Hepatocyte (in vitro differentiated cells): ENCODE results near the gene HTT. TPM values are rescaled to one million over a fixed set of nuclear protein-coding genes. Genes with fewer than 3 reads are reported as not detected.

Experiments
- DNase-seq: peaks from one replicate; pipeline ENCODE4 v3.0.0-alpha.2; 2016; ENCODE audit warnings: low spot score
- H2AFZ ChIP-seq: fragments of 200-600 bp; sonication (generic); 2 replicates; pipeline ENCODE4 v1.6.0; 2016; ENCODE audit warnings: antibody characterized with exemption, mild to moderate bottlenecking
- H3K27ac ChIP-seq: fragments of 200-600 bp; sonication (generic); 2 replicates; pipeline ENCODE4 v1.5.1; 2016; ENCODE audit warnings: mild to moderate bottlenecking
- H3K27me3 ChIP-seq: fragments of 200-600 bp; sonication (generic); 2 replicates; pipeline ENCODE4 v1.6.1; 2016
- H3K36me3 ChIP-seq: fragments of 200-600 bp; sonication (generic); replicated peaks from 2 replicates; pipeline ENCODE4 v1.5.1; 2016; ENCODE audit warnings: low read depth; ENCODE audit not compliant: insufficient read depth
- H3K4me1 ChIP-seq: fragments of 200-600 bp; sonication (generic); 2 replicates; pipeline ENCODE4 v1.5.1; 2016; ENCODE audit warnings: mild to moderate bottlenecking, moderate library complexity; ENCODE audit not compliant: insufficient read depth
- H3K4me2 ChIP-seq: fragments of 200-600 bp; sonication (generic); 2 replicates; pipeline ENCODE4 v1.6.0; 2016
- H3K4me3 ChIP-seq: fragments of 200-600 bp; sonication (generic); 2 replicates; pipeline ENCODE4 v1.5.1; 2016; ENCODE audit warnings: mild to moderate bottlenecking
- H3K79me2 ChIP-seq: fragments of 200-600 bp; sonication (generic); 2 replicates; pipeline ENCODE4 v1.6.0; 2017; ENCODE audit warnings: mild to moderate bottlenecking
- H3K9me2 ChIP-seq: fragments of 200-600 bp; sonication (generic); replicated peaks from 2 replicates; pipeline ENCODE4 v1.6.0; 2017; ENCODE audit warnings: mild to moderate bottlenecking; ENCODE audit not compliant: insufficient read depth
- H3K9me3 ChIP-seq: fragments of 200-600 bp; sonication (generic); 2 replicates; pipeline ENCODE4 v1.5.1; 2016; ENCODE audit warnings: low read depth, mild to moderate bottlenecking
- H4K20me1 ChIP-seq: fragments of 200-600 bp; sonication (generic); 2 replicates; pipeline ENCODE4 v1.6.0; 2016; ENCODE audit warnings: mild to moderate bottlenecking; ENCODE audit not compliant: insufficient read depth, poor library complexity, severe bottlenecking
- EZH2 ChIP-seq: fragments of 200-600 bp; sonication (generic); IDR thresholded peaks from 2 replicates; pipeline ENCODE4 v1.6.1; 2016; ENCODE audit warnings: antibody characterized with exemption, mild to moderate bottlenecking, borderline replicate concordance
- EZH2phosphoT487 ChIP-seq: fragments of 200-600 bp; sonication (generic); IDR thresholded peaks from one replicate; pipeline ENCODE4 v1.6.1; 2018; ENCODE audit warnings: antibody characterized with exemption, mild to moderate bottlenecking, low read depth, moderate library complexity; ENCODE audit not compliant: unreplicated experiment, severe bottlenecking
- WGBS: methylation state at CpG from one replicate; pipeline ENCODE4 v1.1.6; 2016; ENCODE audit warnings: low lambda C conversion rate; ENCODE audit errors: missing lambda C conversion rate; 5-methylcytosine and 5-hydroxymethylcytosine counted together
- polyA plus RNA-seq: library from polyadenylated mRNA; unstranded; fragments of >200 nt; fragmentation: Nextera tagmentation; extraction: Ambion mirVana; gene quantifications from 2 replicates; pipeline ENCODE4 v1.2.1, GENCODE V29; 2016
- total RNA-seq: library from RNA; depleted of rRNA; stranded (reverse); fragments of >200 nt; gene quantifications from 2 replicates; pipeline ENCODE4 v1.2.3, GENCODE V29; 2014
- TF ChIP-seq, protein P1 (sequence below): fragments of 200-600 bp; sonication (generic); IDR thresholded peaks from 2 replicates; pipeline ENCODE4 v1.5.1; 2016; ENCODE audit warnings: antibody characterized with exemption, mild to moderate bottlenecking; ENCODE audit not compliant: poor library complexity

HTT gene
- total and polyA plus RNA-seq, 2 experiments from 2014 or later = 12.4 to 33.9 TPM

DNA sequence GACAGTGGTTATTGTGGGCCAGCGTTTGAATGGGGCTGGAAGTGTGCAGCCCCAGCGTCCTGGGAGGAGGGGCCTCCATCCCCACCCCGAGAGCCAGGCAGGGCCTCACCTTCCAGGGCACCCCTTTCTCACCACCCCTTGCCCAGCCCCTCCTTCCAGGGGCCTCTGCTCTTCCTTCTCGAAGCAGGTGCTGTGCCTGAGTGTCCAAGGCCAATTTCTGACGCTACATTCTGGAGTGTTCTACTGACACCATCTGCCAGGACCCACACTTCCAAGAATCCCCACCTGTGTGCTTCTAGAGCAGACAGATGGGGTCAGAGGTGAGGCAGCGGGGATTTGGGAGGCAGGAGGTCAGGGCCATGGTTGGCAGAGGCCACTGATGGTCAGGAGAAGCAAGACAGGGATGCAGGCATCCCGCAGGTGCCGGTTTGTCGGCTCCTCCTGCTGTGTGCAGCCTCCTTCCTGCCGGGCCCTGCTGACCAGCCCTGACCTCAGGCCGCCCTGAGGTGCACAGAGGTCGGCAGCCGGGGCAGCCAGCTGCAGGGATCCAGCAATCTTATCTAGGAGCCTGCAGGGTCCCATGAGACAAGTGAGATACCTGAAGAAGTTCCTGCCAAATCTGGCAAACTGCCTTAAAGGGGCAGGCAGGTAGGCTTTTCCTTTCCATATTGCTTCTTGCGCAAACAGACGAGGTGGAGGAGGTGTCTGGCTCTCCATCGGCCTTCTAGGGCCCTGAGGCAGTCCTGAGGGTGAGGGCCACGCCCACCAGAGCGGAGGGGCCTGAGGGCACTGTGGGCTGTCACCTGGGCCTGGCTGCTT, 193.3 kb downstream of the HTT start:
- Histone ChIP-seq H4K20me1 (no peaks in the 10 kb centered on the region), H3K27me3 (no peaks in the 10 kb centered on the region), H3K27ac (no peak overlapping the region), H3K4me3 (no peak overlapping the region), H3K4me1 (no peaks in the 10 kb centered on the region), H3K36me3 (no peaks in the 10 kb centered on the region), H2AFZ (no peak overlapping the region), H3K9me3 (no peaks in the 10 kb centered on the region), H3K4me2 (no peak overlapping the region), H3K79me2 (no peaks in the 10 kb centered on the region), H3K9me2 (no peaks in the 10 kb centered on the region)
- DNase-seq = peak; percentile 6
- 65% methylated on average over 18 of the region's 18 CpGs for WGBS
- TF ChIP-seq, protein P1, sequence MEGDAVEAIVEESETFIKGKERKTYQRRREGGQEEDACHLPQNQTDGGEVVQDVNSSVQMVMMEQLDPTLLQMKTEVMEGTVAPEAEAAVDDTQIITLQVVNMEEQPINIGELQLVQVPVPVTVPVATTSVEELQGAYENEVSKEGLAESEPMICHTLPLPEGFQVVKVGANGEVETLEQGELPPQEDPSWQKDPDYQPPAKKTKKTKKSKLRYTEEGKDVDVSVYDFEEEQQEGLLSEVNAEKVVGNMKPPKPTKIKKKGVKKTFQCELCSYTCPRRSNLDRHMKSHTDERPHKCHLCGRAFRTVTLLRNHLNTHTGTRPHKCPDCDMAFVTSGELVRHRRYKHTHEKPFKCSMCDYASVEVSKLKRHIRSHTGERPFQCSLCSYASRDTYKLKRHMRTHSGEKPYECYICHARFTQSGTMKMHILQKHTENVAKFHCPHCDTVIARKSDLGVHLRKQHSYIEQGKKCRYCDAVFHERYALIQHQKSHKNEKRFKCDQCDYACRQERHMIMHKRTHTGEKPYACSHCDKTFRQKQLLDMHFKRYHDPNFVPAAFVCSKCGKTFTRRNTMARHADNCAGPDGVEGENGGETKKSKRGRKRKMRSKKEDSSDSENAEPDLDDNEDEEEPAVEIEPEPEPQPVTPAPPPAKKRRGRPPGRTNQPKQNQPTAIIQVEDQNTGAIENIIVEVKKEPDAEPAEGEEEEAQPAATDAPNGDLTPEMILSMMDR = no peak
- TF ChIP-seq EZH2phosphoT487 (no peak), EZH2 (no peak)

DNA sequence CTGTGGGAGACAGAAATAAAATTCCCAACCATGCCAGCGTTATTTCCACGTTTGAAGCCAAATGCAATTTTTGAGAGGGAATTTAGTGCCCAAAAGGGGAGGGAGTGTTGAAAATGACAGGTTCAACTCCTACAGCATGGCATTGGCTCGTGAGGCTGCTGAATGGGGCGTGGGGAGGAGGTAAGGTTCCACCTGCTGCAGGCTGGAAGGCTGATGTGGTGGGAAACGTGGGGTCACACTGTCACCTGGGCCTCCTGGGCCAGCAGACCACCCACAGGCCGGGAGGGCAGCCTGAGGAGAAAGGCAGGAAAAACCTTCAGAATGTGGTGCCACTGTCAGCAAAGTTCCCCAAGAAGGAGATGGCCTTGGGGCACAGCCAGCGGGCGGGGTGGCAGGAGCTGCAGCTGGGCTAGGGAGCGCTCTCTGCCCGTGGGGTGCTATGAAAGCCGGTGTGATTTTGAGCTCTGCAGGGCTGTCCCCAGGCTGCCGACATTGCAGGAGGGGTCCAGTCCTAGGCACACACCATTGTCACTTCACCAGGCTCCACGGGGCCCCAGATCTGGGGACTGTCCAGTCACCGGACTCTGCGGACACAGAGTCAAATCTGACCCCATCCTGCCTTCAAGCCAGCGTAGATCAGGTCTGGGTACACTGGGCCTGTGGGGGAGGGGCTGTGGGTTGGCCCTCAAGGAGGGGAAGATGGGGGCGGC, 194.1 kb downstream of the HTT start:
- 86% methylated on average over 16 of the region's 17 CpGs for WGBS
- H3K79me2 ChIP-seq = no peaks in the 10 kb centered on the region
- no peak overlapping the region for H3K4me3 ChIP-seq
- H3K27ac ChIP-seq = no peak overlapping the region
- peak; percentile 2 for DNase-seq
- no peaks in the 10 kb centered on the region for H3K4me1 ChIP-seq
- no peak overlapping the region for H3K4me2 ChIP-seq
- H3K9me3 ChIP-seq = no peaks in the 10 kb centered on the region
- TF ChIP-seq, protein P1 = no peak
- TF ChIP-seq EZH2 (no peak), EZH2phosphoT487 (no peak)
- no peaks in the 10 kb centered on the region for H3K27me3 ChIP-seq
- H3K9me2 ChIP-seq = no peaks in the 10 kb centered on the region
- H2AFZ ChIP-seq = no peak overlapping the region
- H3K36me3 ChIP-seq = no peaks in the 10 kb centered on the region
- H4K20me1 ChIP-seq = no peaks in the 10 kb centered on the region

DNA sequence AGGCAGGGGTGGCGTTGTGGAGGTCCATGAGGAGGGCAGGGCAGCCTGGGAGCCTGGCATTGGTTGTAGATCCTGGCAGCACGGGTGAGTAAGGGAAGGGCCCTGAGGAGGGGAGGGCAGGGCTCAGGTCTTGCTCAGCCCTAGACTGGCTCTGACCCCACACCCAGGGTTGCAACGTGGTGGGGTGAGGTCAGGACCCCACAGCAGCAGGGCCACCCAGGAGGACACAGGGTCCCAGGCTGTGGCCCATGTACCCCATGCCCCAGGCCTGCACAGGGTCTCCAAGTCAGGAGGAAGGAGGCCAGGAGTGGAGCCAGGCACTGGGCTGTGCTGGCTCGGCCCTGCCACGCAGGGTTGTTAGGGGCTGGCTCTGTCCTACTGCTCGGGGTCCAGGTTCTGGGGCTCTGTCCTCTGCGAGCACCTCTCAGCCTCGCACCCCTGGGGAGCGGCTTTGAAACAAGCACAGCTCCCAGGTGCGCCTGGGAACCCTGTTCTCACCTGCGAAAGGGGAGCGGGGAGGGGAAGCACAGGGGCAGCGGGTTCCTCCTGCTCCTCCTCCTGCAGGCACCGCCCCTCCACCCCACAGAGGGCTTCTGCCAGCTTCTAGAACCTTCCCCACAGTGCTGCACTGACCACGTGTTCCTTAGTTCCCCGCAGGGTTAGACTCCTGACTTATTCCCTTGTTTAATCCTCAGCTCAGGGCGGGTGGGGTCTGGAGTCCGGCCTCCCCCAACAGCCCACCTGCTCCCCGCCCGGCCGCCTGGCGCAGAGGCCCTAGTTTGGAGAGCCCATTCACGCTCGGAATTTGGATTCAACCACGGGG, 194.8 kb downstream of the HTT start:
- 93% methylated on average over 22 of the region's 25 CpGs for WGBS
- H3K27me3 ChIP-seq = no peaks in the 10 kb centered on the region
- TF ChIP-seq EZH2phosphoT487 (no peak), EZH2 (no peak)
- TF ChIP-seq, protein P1 = no peak
- DNase-seq = peak; percentile 4
- no peak overlapping the region for H3K27ac ChIP-seq
- no peak overlapping the region for H3K4me2 ChIP-seq
- no peaks in the 10 kb centered on the region for H3K4me1 ChIP-seq
- no peaks in the 10 kb centered on the region for H4K20me1 ChIP-seq
- no peaks in the 10 kb centered on the region for H3K36me3 ChIP-seq
- no peaks in the 10 kb centered on the region for H3K9me2 ChIP-seq
- no peaks in the 10 kb centered on the region for H3K79me2 ChIP-seq
- H3K9me3 ChIP-seq = no peaks in the 10 kb centered on the region
- no peak overlapping the region for H3K4me3 ChIP-seq
- no peak overlapping the region for H2AFZ ChIP-seq
